ENCODE data around the gene CDKN2B. TPM values are rescaled to one million over a fixed set of nuclear protein-coding genes. Genes with fewer than 3 reads are reported as not detected.

Gene CDKN2B
- total RNA-seq, 4 donors from 2014 or later: 17.0 to 84.7 (median 34.9) TPM

GRCh38 chr9:21991072-21991959 is 17.8 kb downstream of the CDKN2B start:
- no peak for TF ChIP-seq CTCF (IDR thresholded peaks at IDR 0.05)
- ATAC-seq (ENCODE audit: low FRiP score) (no peak), DNase-seq (ENCODE audit: low spot score) (no peak)

DNA sequence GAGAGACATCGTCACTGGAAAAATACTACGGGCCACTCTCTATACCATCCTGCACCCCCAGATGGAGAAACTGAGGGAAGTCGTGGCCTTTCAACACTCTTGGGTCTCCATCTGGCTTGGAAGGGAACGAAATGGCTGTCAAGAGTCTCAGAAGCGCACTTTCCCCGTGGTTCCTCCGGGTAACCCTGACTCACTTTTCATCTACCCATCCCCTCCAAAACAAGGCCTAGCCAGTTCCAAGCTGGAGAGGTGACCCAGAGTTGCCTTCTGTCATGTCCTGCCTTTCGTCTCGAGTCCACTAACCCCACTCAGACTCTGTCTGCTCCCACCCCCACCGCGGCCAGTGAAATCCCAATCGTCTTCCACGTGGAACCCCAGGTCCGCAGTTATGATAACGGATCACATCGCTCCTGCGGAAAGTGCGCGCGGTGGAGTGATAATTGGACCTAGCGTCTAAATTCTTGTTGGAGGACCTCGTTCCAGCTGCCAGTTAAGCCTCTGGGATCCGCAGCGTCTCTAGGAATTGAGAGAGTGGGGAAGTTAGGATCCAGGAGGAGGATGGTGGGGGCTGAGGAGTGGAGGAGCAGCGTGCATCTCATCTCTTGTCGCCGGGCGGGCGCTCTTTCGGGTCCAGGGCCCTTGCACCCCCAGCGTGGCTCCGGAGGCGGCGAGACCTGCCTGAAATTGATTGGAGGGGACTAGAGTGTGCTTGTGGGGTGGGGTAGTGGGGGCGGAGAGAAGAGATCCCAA is 19.5 kb downstream of the CDKN2B start:
- no peak for TF ChIP-seq CTCF (IDR thresholded peaks at IDR 0.05)
- ATAC-seq (ENCODE audit: low FRiP score) (no peak), DNase-seq (ENCODE audit: low spot score) (no peak)

GRCh38 chr9:21988056-21988990 is 20.8 kb downstream of the CDKN2B start:
- DNase-seq (ENCODE audit: low spot score) (no peak), ATAC-seq (ENCODE audit: low FRiP score) (no peak)
- TF ChIP-seq CTCF (IDR thresholded peaks at IDR 0.05): no peak

GRCh38 chr9:21985964-21986667 is 23.0 kb downstream of the CDKN2B start:
- ATAC-seq (ENCODE audit: low FRiP score) (no peak), DNase-seq (ENCODE audit: low spot score) (no peak)
- no peak for TF ChIP-seq CTCF (IDR thresholded peaks at IDR 0.05)

DNA sequence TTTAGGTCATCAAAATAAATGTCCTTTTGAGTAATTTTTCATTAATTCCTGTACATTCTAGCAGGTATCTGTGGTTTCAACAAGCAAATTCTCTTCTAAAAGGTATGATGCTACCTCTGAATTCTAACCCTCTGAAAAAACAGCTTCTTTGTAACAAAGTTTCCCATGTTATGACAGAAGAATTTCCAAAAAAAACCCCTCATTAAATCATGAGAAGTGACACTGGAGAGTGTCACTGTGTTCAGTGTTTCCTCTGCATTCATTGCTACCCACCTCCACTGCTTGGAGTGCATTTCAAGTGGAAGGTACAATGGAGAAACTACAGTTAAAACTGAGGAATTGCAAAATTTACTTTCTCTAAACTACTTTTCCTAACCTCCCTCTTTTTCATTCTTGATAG is 25.0 kb downstream of the CDKN2B start:
- ATAC-seq (ENCODE audit: low FRiP score): no peak
- no peak for DNase-seq (ENCODE audit: low spot score)
- no peak for TF ChIP-seq CTCF (IDR thresholded peaks at IDR 0.05)

- DNase-seq (ENCODE audit: low spot score) (no peak), ATAC-seq (ENCODE audit: low FRiP score) (no peak)
- TF ChIP-seq CTCF (IDR thresholded peaks at IDR 0.05): no peak
Measured at GRCh38 chr9:21983561-21983935, 25.6 kb downstream of the CDKN2B start.
